Stimulated activated CD4-positive, alpha-beta T cell treated with anti-CD3 and anti-CD28 coated beads, TNF-alpha, amount 100 ng/mL, for 4 hours (primary cell): ENCODE results near the gene NUDT21.
"Not testable (repeated sequence)": the region's sequence is repeated elsewhere in the genome, so short reads cannot be mapped to it uniquely, and the experiment has no call there.

Experiments
- DNase-seq, 3 experiments: peaks; one replicate each; pipeline ENCODE4 v3.0.0-alpha.2; 2020; ENCODE audit warnings: low read depth in 3 of 3

Gene NUDT21

DNA sequence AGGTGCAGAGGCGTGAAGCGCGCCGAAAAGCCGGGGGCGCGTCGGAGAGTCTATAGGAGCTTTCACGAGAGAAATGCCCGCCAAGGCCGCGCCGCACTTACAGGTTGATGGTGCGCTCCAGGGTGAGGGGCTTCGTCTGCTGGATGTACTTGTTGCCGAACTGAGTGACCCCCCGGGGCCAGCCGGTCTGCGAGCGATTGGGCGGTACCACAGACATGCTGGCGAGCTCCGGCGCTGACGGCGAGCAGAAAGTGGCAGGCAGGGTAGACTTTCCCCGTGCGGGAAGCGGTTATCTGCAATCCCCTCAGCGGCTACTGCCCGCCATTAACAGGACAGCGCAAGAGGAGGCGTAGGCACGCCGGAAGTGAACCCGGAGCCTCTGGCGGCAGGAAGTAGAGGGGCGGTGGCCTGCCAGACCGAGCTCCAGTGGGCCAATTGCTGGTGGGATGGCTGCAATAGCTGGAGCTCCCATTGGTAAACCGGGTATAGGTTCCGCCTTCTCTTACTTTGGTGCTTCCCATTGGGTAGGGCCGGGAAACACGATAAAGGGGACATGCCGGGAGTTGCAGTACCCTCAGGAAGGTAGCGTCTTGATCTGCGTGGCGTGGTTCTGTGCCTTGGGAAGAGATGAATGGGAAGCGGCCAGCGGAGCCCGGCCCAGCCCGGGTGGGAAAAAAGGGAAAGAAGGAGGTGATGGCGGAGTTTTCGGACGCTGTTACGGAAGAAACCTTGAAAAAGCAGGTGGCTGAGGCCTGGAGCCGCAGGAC, at the start of gene NUDT21, which contains the start of gene OGFOD1:
Gene NUDT21, minus strand, starts transcription at position 347 of the 767 bp plus-strand sequence. Its CDS starts 130 bp downstream, at position 217.
Gene OGFOD1, plus strand, starts transcription at position 569 of the 767 bp plus-strand sequence. Its CDS starts 59 bp downstream, at position 628.
- peak; percentile 66 to 87 (median 81) for DNase-seq

- DNase-seq = no peak
Measured at GRCh38 chr16:56493815-56494214, 42.7 kb upstream of the NUDT21 start.

DNA sequence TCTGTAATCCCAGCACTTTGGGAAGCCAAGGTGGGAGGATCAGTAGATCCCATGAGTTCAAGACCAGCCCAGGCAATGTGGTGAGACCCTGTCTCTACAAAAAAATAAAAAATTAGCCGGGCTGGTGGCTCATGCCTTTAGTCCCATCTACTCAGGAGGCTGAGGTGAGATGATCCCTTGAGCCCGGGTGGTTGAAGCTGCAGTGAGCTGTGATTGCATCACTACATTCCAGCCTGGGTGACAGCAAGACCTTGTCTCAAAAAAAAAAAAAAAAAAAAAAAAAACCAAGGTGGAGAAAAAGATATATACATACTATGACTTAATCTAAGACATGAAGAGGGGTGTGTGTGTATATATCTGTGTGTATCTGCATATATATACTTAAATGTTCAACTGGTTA, 42.0 kb upstream of the NUDT21 start:
- no peak for DNase-seq

DNA sequence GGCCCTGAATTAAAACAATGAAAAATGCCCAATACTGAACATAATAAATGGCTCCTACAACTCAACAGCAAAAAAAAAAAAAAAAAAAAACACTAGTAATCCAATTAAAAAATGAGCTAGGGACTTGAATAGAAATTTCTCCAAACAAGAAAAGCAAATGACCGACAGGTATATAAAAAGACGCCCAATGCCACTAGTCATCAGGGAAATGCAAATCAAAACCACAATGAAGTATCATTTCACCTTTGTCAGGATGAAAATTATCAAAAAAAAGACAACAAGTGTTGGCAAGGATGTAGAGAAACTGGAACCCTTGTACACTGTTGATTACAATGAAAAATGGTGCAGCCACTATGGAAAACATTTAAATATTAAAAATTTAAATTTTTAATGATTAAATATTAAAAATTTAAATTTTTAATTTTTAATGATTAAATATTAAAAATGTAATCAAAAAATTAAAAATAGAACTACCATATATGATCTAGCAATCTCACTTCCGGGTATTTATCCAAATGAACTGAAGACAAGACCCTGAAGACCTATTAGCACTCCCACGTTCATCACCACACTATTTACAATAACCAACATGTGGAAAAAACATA, 40.6 kb upstream of the NUDT21 start:
- DNase-seq = no peak

DNA sequence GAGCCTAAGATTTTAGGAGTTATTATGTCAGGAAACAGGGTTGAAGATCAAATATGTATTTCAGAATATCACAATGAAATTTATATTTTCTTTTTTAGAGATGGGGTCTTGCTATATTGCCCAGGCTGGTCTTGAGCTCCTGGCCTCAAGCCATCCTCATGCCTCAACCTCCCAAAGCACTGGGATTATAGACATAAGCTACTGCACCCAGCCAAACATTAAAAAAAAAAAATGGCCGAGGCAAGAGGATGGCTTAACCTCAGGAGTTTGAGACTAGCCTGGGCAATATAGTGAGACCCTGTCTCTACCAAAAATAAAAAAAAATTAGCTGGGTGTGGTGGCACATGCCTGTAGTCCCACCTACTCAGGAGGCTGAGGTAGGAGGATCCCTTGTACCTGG, 37.7 kb upstream of the NUDT21 start:
- not testable (repeated sequence) for DNase-seq

DNA sequence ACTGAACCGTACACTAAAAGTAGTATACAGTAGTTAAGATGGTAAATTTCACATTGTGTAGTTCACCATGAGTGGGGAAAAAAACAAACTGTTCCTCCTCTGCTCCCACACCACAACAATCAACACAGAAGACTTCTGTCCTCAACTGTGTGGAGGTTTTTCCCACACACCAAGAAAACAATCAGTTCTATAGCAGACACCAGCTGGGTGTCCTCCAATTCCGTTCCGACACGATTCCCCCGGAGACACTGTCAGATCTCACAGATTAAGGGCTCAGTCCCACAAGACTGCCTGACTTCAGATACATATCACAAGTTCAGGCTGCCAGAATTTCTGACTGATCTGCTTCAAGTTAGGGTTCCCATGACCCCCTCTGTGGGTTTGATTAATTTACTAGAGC, 36.9 kb upstream of the NUDT21 start:
- no peak for DNase-seq

- DNase-seq = no peak
Measured at GRCh38 chr16:56483394-56483793, 32.3 kb upstream of the NUDT21 start.

DNA sequence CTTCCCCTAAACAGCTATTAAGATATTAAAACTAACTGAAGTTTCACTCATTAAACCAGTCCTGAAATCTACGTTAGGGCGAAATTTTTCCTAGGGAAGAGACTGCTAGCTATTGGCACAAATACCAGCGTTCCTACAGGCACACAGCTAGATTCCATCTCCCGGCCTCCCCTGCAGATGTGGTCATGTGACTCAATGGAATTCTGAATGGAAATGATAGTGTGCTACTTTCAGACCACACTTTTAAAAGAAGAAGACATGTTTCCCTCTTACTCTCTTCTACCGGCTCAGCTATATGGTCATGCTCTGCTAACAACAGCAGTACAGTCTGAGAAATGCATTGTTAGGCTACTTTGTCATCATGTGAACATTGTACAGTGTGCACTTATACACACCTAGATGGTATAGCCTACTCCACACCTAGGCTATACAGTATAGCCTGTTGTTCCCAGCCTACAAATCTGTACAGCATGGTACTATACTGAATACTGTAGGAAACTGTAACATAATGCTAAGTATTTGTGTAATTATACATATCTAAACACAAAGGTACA, 31.6 kb upstream of the NUDT21 start:
- no peak for DNase-seq

- no peak for DNase-seq
Measured at GRCh38 chr16:56481468-56482122, 30.5 kb upstream of the NUDT21 start.

DNA sequence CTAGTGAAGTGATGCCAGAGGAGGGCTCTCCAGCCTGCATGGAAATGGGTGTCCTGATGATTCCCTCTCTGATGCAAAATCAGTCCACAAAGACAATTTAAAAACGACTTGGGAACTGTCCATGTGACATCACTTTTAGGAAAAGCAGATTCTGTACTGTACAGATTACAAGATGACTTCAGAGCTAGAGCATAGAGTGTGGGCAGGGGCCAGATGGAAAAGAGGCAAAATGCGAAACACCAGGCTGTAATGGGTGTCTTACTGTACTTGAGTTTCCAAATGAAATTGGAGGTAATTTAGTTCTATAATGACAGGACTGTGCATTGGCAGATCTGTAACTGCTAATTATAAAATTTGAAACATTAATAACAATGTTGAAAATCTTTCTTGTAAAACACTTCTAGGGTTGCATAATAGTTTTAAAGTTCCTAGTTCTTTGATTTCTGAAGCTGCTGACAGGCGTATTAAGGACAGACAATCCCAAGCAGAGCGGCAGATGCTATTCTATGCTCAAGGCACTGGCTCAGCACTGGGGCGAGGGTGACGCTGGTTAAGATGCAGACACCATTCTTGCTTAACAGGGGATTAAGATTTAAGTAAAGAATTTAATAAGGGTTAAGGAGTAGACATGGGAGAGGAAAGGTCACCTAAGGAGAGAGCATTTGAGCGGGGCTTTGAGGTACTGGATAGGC, 29.8 kb upstream of the NUDT21 start:
- DNase-seq = no peak

DNA sequence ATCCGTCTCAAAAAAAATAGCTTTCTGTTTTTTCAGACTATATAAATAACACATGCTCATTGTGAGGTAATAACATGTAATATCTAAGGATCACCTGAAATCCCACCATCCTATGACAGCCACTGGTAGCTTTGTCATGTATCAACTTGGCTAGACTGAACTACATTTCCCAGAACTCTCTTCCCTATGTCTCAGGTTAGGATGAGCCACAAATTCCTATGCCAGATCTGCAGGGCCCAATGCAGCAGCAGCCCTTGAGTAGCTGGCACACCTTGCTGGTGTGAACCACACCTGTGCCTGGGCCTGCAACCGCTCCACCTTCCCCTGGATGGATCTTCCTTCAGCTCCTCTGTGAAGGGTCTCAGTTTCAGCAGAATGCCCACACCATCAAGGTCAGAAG, 28.3 kb upstream of the NUDT21 start:
- no peak for DNase-seq

- no peak for DNase-seq
Measured at GRCh38 chr16:56478281-56479049, 27.3 kb upstream of the NUDT21 start.

DNA sequence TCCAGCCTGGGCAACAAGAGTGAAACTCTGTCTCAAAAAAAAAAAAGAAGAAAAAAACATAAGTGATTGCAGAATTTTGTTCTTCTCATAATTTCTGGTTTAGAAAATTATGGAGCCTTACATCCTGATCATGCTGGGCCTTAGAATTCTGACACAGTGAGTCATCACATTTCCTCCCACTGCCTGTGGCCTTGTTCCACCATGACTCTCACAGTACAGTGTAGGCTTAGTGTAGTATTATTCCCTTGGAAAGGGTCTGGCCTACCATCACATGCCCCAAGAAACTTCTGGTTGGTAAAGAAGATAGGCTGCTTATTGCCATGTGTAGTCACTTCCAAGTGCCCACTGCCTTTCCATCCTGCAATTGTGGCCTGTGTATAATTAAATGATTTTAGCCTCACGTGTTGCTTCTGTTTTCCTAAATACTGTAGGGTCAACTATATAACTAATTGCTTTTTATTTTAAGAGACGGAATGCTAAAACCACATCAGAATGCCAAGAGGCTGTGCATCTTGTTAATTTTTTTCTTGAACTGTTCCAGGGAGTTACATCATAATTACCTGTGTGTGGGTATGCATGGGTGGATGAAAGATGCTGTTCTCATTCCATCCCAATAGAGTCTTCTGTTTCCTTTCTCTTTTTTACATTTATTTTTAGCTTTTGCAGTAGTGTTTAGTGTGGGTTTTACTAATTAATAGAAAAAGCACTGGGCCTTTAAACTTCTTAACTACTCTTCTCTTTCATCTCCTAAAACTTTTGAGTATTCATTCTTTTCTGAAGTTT, 26.2 kb upstream of the NUDT21 start:
- DNase-seq = no peak

DNA sequence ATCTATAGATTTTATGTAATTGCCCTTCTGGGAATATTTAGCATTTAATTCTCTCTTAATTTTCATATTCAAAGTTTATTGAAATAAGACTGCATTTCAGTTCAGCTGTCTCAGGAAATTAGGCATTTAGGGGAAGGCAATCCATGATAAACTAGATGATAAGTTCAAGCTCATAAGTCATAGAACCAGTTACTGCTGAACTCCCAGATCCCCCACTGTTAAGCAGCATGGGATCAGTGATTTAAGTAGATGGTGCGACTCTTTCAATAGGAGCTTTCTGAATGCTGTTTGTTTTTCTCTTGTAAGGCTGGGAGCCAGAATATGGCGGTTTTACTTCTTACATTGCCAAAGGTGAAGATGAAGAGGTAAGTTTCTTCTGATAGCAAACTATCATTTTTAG, 24.1 kb upstream of the NUDT21 start:
- no peak for DNase-seq

GRCh38 chr16:56470666-56471065, 19.5 kb upstream of the NUDT21 start:
- DNase-seq = no peak

GRCh38 chr16:56470232-56470631, 19.1 kb upstream of the NUDT21 start:
- no peak for DNase-seq

DNA sequence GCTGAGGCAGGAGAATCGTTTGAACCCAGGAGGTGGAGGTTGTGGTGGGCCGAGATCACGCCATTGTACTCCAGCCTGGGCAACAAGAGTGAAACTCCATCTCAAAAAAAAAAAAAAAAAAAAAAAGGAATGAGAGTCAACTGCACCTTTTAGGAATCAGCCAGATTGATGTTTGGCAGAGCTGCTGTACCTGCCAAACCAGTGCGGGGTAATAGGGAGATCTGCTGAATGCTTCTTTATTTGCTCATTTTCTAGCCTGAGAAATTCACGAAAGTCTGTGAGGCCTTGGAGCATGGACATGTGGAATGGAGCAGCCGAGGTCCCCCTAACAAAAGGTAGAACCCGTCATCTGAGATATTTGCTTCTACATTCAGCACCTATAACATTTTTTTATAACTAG, 18.6 kb upstream of the NUDT21 start:
- no peak for DNase-seq

- no peak for DNase-seq
Measured at GRCh38 chr16:56468800-56469199, 17.7 kb upstream of the NUDT21 start.

- DNase-seq = no peak
Measured at GRCh38 chr16:56466344-56466743, 15.2 kb upstream of the NUDT21 start.

- DNase-seq = no peak
Measured at GRCh38 chr16:56463153-56463552, 12.0 kb upstream of the NUDT21 start.
